Fibroblast of the conjunctiva (primary cell): ENCODE results near the gene SDK1.
"Not testable (repeated sequence)": the region's sequence is repeated elsewhere in the genome, so short reads cannot be mapped to it uniquely, and the experiment has no call there.

Experiments used
- DNase-seq: peaks from one replicate; pipeline ENCODE4 v3.0.0-alpha.2; 2010; ENCODE audit warnings: low read depth

Gene SDK1

DNA sequence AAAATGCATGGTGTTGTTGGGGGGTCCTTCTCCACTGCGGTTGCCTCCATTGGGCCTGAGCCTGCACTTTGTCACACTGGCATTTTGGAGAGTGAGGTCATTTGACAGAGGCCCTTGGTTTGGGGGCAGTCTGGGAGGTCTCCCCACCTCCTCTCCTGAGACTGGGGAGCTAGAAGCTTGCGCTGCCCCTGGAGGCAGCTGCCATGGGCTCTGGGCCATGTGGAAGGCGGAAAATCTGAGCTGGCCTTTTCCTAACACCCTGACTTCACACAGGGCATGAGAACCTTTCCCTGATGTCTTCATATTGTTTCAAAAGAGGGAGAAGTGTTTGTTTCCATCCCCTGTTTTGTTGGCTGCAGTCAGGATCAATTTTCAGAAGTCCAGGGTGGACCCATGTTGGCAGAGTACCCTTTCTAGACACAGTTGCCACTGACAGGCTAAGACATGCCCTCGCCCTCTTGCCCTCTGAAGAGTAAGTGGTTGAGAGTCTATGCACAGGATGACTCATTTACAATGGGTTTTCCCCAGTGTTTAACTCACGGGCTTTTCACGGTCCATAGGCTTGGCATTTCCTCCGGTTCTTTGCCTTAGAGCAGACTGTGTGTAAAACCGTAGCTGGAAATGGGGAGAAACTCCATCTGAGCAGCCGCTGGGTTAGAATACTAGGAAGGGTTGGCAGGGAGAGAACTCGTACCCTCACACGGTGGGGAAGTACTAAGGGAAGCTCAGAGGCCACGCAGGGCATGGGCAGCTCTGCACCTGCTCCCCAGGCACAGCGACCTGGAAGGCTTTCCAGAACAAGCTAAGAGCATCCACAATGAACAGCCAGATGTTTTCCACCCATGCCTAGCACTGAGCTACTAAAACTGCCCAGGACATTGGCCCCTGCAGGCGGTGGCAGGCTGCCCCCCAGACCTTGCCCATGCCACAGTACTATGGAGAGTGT is 655.0 kb downstream of the SDK1 start:
- no peak for DNase-seq

DNA sequence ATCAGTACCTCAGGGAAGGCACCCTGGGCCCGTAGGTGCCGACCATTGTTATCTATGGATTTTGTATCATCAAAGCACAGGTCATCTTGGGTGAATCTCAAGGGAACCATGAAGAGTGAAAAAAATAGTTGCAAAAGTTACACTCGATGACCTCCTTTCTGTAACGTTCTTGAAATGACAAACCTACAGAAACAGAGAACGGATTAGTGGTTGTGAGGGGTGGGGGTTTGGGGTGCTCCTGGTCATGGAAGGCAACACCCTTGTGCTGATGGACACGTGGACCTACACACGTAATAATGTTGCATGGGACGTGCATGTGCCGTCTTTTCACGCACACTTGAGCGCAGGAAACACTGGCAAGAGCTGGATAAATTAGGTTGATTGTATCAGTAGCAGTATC is 655.9 kb downstream of the SDK1 start:
- no peak for DNase-seq

DNA sequence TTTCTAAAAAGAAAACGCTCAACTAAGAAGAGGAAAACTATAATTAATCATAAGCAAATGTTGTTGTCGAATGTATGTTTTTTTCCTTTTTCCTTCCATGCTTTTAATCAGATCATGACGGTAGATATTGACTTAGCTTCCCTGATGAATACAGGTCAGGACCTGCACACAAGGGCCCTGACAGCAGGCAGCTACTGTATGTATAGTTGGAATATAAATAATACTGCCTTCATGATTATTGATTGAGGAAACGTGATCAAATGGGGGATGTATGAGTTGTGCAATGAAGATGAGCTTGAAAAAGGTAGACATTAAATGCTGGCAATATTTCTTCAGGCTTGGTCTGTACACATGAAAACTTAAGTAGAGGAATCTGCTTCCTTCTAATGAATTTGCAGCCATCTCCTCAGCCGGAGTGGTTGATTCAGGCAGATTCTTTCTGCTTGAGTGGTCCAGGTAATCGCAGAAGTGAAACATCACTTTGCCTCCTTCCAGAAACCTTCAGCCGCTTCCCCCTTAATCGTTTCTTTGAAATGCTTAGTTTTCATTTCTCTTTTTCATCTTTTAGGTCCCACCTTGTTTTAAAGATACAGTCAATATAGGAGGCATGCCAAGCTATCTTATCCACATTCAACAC is 656.5 kb downstream of the SDK1 start:
- no peak for DNase-seq

DNA sequence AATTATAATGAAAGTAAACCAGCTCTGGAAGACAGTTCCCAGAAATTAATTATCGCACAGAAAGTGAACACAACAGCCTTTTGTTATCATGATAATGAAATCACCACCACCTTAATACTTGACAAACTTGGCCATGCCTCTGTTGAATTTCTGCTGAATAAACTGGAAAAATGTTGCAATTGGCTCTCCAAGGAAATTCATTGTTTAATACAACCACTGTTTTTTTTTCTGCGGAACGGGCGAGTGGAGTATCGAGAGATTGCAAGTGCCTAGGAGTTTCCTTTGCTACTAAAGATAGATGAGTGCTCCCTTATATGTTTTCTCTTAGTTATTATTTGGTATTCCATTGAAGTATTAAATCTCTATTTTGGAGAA is 657.0 kb downstream of the SDK1 start:
- no peak for DNase-seq

GRCh38 chr7:3959364-3959763 is 658.3 kb downstream of the SDK1 start:
- DNase-seq = no peak

DNA sequence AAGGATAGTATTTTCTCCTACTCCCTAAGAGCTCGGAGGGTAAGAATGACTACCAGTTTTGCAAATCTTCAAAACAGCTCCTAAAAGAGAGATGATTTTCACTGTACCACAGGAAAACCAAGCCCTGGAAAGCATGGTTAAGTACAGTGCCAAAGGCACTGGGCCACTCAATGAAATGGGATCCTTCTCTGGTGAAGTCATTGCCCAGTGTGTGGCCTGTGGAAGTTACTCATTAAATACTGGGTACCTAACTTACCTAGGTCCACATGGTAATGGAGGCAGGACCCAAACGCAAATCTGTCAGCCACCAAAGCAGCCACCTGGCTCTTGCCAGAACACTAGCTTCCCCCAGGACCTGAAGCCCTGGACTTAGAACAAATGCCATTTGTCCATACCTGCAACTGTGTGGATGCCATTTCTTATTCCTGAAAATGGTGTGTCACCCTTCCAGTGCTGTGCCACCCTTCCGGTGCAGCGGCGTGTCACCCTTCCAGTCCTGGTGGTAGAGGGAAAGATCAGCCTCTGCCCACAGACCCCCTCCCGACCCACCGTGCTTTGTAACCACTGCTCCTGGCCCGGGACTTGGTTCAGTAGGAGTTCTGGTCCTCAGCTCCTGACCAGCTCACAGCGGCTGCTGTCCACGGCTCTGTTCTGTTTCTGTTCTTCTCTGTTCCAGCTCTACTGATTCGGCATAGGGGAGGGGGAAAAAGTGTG is 659.2 kb downstream of the SDK1 start:
- DNase-seq = no peak

DNA sequence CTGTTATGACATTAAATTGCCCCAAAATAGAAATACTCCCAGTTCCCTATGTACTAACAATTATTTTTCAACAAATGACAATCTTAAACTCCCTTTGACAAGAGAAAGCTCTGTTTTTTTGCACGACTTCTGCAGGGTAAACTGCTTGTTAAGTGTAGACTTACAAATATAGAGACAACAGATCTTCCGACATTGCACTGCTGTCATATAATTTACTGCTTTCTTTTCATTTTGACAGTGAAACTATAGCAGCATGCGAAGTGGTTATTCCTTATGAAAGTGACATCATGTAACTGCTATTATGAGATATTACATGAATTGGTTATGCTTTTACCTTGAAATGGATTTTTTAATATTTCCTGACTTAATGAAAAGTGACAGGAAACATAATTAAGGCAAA is 659.9 kb downstream of the SDK1 start:
- no peak for DNase-seq

DNA sequence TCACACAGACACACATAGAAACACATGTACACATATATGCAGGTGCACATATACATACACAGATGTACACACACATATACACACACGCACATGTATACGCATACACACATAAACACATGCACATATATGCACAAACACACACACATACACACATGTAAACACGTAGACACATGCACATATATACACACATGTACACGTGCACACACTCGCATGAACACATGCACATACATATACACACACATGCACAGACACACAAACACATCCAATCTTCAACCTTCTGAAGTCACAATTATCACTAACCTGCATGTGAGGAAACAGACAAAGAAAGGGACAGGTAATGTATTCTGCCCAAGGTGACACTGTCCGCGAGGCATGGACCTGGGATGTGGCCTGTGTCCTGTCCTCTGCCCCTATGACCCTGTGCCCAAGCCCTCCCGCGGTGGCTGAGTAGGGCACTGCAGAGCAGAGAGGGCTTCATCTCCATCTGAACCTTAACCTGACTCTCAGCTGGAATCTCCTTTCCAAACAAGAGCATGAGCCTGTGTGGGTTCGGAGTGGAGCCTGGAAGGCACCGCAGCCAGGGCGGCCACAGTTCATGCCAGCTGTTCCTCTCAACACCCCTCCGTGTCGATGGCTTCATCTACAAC is 660.9 kb downstream of the SDK1 start:
- no peak for DNase-seq

DNA sequence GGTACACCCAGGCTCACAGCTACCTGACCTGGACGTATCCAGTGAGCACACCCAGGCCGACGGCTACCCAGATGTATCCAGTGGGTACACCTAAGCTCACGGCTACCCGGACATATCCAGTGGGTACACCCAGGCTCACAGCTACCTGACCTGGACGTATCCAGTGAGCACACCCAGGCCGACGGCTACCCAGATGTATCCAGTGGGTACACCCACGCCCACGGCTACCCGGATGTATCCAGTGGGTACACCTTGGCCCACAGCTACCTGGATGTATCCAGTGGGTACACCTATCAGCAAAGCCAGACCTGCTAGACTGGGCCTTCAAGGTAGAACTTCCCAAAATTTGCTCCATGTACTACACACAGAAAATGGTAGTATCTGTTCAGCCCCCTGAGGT is 662.7 kb downstream of the SDK1 start:
- DNase-seq = not testable (repeated sequence)

DNA sequence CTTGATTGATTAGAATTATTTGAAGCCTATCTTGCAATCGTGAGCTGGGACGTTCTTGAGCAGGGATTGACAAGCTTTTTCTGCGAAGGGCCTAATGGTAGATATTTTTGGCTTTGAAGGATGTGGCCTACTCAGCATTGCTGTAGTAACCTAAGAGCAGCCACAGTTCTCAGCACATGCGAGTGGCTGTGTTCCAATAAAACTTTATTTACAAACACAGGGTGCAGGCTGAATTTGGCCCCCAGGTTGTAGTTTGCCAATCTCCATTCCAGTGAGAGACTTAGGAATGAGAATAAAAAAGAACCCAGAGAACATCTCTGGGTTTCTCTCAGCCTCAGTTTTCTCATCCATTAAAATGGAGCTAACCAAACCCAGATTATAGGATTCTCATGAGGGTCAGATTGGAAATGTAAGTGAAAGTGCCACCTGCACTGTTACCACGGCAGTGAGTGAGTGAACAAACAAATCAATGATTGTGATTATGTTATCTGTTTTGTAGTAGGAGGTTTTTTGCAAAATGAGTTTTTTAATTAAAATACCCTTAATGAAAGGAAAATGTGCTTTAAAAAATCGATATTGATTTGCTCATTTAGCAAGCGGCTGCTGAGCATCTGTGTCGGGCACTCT is 664.0 kb downstream of the SDK1 start:
- DNase-seq = no peak

GRCh38 chr7:3965794-3966395 is 664.8 kb downstream of the SDK1 start:
- no peak for DNase-seq

- DNase-seq = no peak
Observed at GRCh38 chr7:3968234-3968633, 667.2 kb downstream of the SDK1 start.

GRCh38 chr7:3969286-3969685 is 668.2 kb downstream of the SDK1 start:
- DNase-seq = no peak

DNA sequence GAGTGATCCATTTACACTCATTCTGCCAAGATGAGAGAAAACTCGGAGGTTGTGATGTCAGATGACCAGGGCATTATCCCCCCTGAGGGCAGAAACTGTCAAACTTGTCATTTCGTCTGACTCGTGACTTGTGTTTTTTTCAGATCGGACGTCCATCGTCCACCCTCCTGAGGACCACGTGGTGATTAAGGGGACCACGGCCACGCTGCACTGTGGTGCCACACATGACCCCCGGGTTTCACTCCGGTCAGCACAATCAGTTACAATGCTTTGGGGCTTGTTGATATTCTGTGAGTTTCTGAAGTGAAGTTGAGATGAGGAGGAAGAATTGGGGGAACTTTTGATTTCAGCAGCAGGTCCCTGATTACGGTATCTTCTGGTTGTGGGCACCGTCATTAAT is 670.3 kb downstream of the SDK1 start:
- no peak for DNase-seq

DNA sequence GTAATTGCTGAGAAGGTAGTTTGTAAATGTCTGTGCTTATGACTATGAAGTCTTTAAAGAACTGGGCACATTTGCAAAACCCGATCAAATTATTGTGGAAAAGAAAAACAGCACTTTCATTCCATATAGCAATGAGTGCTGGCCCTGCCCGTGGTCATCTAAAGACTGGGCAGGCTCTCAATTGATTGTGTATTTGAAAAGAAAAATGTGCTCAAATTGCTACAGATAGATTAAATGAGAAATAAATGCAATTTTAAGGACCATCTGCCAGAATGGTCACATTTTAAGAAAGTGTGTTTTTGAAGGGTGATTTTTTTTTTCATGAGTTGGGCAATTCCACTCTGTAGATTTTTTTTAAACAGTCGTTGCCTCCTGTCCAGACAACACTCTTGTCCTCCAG is 672.2 kb downstream of the SDK1 start:
- DNase-seq = no peak

- no peak for DNase-seq
Observed at GRCh38 chr7:3974329-3974728, 673.3 kb downstream of the SDK1 start.

DNA sequence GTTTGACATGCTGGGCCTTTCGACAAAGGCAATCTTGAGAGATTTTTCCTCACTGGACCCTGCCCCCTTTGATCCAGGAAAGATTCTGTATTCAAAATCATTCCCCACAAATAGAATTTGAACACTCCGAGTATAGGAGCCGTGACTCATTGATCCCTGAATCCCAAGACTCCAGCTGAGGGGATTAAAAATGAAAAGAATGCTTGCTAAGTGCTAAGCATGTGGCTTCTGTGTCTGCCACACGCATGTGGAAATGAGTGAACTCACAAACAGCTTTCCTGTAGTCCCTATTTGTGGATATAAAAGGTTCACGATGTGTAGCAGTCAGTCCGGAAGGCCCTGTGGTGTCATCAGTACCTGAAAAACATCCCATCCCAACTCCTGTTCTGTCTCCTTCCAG is 674.3 kb downstream of the SDK1 start:
- DNase-seq = no peak

DNA sequence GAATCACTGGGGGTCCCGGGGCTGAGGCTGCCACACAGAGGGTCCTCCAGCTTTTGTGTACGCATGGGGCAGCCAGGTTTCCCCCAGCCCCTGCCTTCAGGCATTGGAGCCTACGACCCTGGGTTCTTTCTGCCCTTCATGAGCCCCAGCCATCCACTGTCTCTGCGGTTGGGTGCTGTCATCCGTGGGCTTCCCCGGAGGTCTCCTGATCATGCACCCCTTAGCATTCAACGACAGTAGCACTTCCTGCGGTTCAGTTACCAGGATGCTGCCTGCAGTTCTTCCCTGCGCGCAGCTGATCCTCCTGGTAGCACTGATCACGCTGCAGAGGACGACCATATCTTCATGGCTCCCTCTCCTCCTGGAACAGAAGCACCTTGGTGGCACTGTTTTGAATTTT is 676.3 kb downstream of the SDK1 start:
- DNase-seq = no peak

DNA sequence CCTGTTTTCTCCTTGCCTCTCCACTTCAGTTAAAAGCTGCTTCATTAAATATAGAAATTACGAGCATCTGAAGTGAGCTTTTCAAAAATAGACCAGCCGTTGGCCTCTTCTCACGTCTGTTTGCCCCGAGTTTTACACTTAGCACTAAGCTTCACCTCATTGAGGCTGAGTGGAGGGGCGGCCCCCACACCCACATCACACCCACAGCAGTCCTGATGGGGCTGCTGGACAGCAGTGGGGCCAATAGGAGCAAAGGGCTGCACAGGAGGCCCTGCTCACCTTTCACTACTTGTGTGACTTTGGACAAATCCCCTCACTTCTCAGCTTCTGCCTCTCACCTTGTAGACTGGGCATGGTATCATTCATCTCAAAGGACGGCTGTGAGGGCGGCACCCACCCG is 677.8 kb downstream of the SDK1 start:
- no peak for DNase-seq

- DNase-seq = no peak
Observed at GRCh38 chr7:3979611-3980299, 678.7 kb downstream of the SDK1 start.

DNA sequence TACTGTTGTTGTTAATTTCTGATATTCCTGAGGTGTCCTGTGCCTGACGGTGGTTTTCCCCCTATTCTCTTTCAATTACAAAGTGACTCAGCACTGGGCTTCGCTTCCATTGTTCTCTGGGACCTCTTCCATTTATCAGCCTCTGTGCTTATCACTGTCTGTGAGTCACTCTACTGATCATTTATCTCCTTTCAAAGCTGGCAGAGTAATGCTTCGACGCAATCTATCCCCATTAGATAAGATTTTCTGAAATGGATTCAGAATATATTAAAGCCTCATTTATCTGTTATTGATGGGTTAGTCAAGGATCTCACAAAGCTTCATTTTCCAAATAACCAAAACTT is 679.2 kb downstream of the SDK1 start:
- DNase-seq = no peak
